ENCODE measurements around the gene EDIL3.

The EDIL3 gene

GRCh38 chr5:84255315-84255714 is 129.4 kb downstream of the EDIL3 start:
- no peak for DNase-seq

- no peak for DNase-seq
Observed at GRCh38 chr5:84253946-84254345, 130.7 kb downstream of the EDIL3 start.

GRCh38 chr5:84251503-84251902 is 133.2 kb downstream of the EDIL3 start:
- no peak for DNase-seq

- no peak for DNase-seq
Observed at GRCh38 chr5:84249918-84250630, 134.6 kb downstream of the EDIL3 start.

- DNase-seq: no peak
Observed at GRCh38 chr5:84248013-84248412, 136.7 kb downstream of the EDIL3 start.

- DNase-seq: no peak
Observed at GRCh38 chr5:84242286-84242685, 142.4 kb downstream of the EDIL3 start.

GRCh38 chr5:84239494-84239893 is 145.2 kb downstream of the EDIL3 start:
- no peak for DNase-seq

- no peak for DNase-seq
Observed at GRCh38 chr5:84237126-84237525, 147.6 kb downstream of the EDIL3 start.

- DNase-seq: no peak
Observed at GRCh38 chr5:84231433-84231832, 153.2 kb downstream of the EDIL3 start.

- no peak for DNase-seq
Observed at GRCh38 chr5:84229045-84229444, 155.6 kb downstream of the EDIL3 start.

- no peak for DNase-seq
Observed at GRCh38 chr5:84228266-84228665, 156.4 kb downstream of the EDIL3 start.

- DNase-seq: no peak
Observed at GRCh38 chr5:84227236-84227635, 157.4 kb downstream of the EDIL3 start.

- no peak for DNase-seq
Observed at GRCh38 chr5:84218546-84218945, 166.1 kb downstream of the EDIL3 start.

- DNase-seq: no peak
Observed at GRCh38 chr5:84215521-84215920, 169.2 kb downstream of the EDIL3 start.

GRCh38 chr5:84213861-84214260 is 170.8 kb downstream of the EDIL3 start:
- DNase-seq: no peak

GRCh38 chr5:84213212-84213611 is 171.5 kb downstream of the EDIL3 start:
- no peak for DNase-seq

- DNase-seq: no peak
Observed at GRCh38 chr5:84204772-84205171, 179.9 kb downstream of the EDIL3 start.

GRCh38 chr5:84202136-84202535 is 182.5 kb downstream of the EDIL3 start:
- DNase-seq: no peak

- DNase-seq: no peak
Observed at GRCh38 chr5:84197538-84197937, 187.1 kb downstream of the EDIL3 start.

- DNase-seq: no peak
Observed at GRCh38 chr5:84191281-84191680, 193.4 kb downstream of the EDIL3 start.

GRCh38 chr5:84184857-84185256 is 199.8 kb downstream of the EDIL3 start:
- no peak for DNase-seq

- no peak for DNase-seq
Observed at GRCh38 chr5:84181093-84181492, 203.6 kb downstream of the EDIL3 start.

GRCh38 chr5:84168841-84169240 is 215.8 kb downstream of the EDIL3 start:
- DNase-seq: no peak

GRCh38 chr5:84163671-84164070 is 221.0 kb downstream of the EDIL3 start:
- no peak for DNase-seq

- DNase-seq: no peak
Observed at GRCh38 chr5:84162695-84163094, 222.0 kb downstream of the EDIL3 start.
